GM23338 (cell line): ENCODE measurements around the gene THBS1.

Experiments
- EZH2 ChIP-seq: fragments of 200-600 bp; sonication (generic); IDR thresholded peaks from one replicate; pipeline ENCODE4 v1.8.0; 2017; ENCODE audit warnings: antibody characterized with exemption, mild to moderate bottlenecking, low read depth; ENCODE audit not compliant: unreplicated experiment
- POLR2AphosphoS5 ChIP-seq: IDR thresholded peaks from 2 replicates; pipeline ENCODE4 v1.6.1; 2016; ENCODE audit warnings: antibody characterized with exemption, low read depth
- STAT1 ChIP-seq: IDR thresholded peaks from one replicate; pipeline ENCODE4 v1.6.1; 2016; ENCODE audit warnings: antibody characterized with exemption; ENCODE audit not compliant: unreplicated experiment
- TF ChIP-seq, protein P1 (sequence below), 2 experiments: fragments of 200-600 bp in 1 of 2; sonication (generic) in 1 of 2; conservative IDR thresholded peaks; 2 replicates each; pipeline versions ENCODE4 v1.5.1 to v1.6.1; 2016 to 2017; ENCODE audit warnings: antibody characterized with exemption in 2 of 2, low read depth in 2 of 2, mild to moderate bottlenecking in 2 of 2, moderate library complexity in 1 of 2
- TF ChIP-seq, protein P2 (sequence below): IDR thresholded peaks from one replicate; pipeline ENCODE4 v1.6.1; 2018; ENCODE audit warnings: antibody characterized with exemption; ENCODE audit not compliant: unreplicated experiment

DNA sequence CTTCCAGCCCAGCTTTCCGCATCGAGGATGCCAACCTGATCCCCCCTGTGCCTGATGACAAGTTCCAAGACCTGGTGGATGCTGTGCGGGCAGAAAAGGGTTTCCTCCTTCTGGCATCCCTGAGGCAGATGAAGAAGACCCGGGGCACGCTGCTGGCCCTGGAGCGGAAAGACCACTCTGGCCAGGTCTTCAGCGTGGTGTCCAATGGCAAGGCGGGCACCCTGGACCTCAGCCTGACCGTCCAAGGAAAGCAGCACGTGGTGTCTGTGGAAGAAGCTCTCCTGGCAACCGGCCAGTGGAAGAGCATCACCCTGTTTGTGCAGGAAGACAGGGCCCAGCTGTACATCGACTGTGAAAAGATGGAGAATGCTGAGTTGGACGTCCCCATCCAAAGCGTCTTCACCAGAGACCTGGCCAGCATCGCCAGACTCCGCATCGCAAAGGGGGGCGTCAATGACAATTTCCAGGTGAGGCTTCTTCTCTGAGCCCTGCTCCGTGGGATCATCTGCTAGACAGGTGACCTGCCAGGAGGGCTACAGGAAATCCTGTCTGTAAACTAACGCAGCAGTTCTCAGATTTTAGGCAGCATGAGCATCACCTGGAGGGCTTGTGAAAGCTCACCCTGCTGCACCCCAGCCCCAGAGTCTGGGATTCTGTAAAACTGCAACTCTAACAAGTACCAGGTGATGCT, 1.6 kb downstream of the THBS1 start:
- TF ChIP-seq, protein P1, sequence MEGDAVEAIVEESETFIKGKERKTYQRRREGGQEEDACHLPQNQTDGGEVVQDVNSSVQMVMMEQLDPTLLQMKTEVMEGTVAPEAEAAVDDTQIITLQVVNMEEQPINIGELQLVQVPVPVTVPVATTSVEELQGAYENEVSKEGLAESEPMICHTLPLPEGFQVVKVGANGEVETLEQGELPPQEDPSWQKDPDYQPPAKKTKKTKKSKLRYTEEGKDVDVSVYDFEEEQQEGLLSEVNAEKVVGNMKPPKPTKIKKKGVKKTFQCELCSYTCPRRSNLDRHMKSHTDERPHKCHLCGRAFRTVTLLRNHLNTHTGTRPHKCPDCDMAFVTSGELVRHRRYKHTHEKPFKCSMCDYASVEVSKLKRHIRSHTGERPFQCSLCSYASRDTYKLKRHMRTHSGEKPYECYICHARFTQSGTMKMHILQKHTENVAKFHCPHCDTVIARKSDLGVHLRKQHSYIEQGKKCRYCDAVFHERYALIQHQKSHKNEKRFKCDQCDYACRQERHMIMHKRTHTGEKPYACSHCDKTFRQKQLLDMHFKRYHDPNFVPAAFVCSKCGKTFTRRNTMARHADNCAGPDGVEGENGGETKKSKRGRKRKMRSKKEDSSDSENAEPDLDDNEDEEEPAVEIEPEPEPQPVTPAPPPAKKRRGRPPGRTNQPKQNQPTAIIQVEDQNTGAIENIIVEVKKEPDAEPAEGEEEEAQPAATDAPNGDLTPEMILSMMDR (conservative IDR thresholded peaks at IDR 0.05; ENCODE audit: low read depth in 2 of 2), result no peak
- TF ChIP-seq, protein P2, sequence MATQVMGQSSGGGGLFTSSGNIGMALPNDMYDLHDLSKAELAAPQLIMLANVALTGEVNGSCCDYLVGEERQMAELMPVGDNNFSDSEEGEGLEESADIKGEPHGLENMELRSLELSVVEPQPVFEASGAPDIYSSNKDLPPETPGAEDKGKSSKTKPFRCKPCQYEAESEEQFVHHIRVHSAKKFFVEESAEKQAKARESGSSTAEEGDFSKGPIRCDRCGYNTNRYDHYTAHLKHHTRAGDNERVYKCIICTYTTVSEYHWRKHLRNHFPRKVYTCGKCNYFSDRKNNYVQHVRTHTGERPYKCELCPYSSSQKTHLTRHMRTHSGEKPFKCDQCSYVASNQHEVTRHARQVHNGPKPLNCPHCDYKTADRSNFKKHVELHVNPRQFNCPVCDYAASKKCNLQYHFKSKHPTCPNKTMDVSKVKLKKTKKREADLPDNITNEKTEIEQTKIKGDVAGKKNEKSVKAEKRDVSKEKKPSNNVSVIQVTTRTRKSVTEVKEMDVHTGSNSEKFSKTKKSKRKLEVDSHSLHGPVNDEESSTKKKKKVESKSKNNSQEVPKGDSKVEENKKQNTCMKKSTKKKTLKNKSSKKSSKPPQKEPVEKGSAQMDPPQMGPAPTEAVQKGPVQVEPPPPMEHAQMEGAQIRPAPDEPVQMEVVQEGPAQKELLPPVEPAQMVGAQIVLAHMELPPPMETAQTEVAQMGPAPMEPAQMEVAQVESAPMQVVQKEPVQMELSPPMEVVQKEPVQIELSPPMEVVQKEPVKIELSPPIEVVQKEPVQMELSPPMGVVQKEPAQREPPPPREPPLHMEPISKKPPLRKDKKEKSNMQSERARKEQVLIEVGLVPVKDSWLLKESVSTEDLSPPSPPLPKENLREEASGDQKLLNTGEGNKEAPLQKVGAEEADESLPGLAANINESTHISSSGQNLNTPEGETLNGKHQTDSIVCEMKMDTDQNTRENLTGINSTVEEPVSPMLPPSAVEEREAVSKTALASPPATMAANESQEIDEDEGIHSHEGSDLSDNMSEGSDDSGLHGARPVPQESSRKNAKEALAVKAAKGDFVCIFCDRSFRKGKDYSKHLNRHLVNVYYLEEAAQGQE, result no peak
- TF ChIP-seq POLR2AphosphoS5, result no peak
- TF ChIP-seq EZH2, result no peak
- TF ChIP-seq STAT1, result no peak
